Hepatocyte (in vitro differentiated cells): ENCODE data around the gene LY6G6C.

Source experiments
- CTCF ChIP-seq: fragments of 200-600 bp; sonication (generic); IDR thresholded peaks from 2 replicates; pipeline ENCODE4 v1.5.1; 2016; ENCODE audit warnings: antibody characterized with exemption, mild to moderate bottlenecking; ENCODE audit not compliant: poor library complexity
- EZH2 ChIP-seq: fragments of 200-600 bp; sonication (generic); IDR thresholded peaks from 2 replicates; pipeline ENCODE4 v1.6.1; 2016; ENCODE audit warnings: antibody characterized with exemption, mild to moderate bottlenecking, borderline replicate concordance
- EZH2phosphoT487 ChIP-seq: fragments of 200-600 bp; sonication (generic); IDR thresholded peaks from one replicate; pipeline ENCODE4 v1.6.1; 2018; ENCODE audit warnings: antibody characterized with exemption, mild to moderate bottlenecking, low read depth, moderate library complexity; ENCODE audit not compliant: unreplicated experiment, severe bottlenecking

GRCh38 chr6:31750411-31751022, 29.0 kb upstream of the LY6G6C start:
- TF ChIP-seq CTCF (no peak), EZH2 (no peak), EZH2phosphoT487 (no peak)
